HG03521 (cell line): ENCODE results near the gene ETF1.
"Not testable (repeated sequence)": the region's sequence is repeated elsewhere in the genome, so short reads cannot be mapped to it uniquely, and the experiment has no call there.

Experiments
- ATAC-seq: cut with Tn5 transposase; IDR thresholded peaks from one replicate; pipeline ENCODE4 v1.9.1; 2021; ENCODE audit warnings: mild to moderate bottlenecking, moderate library complexity; ENCODE audit not compliant: unreplicated experiment

Gene ETF1

GRCh38 chr5:138492560-138493045, 50.4 kb downstream of the ETF1 start:
- no peak for ATAC-seq

- peak; percentile 99 for ATAC-seq
Observed at GRCh38 chr5:138491669-138492559, 51.1 kb downstream of the ETF1 start.

GRCh38 chr5:138491284-138491648, 51.8 kb downstream of the ETF1 start:
- no peak for ATAC-seq

GRCh38 chr5:138490648-138491283, 52.3 kb downstream of the ETF1 start:
- no peak for ATAC-seq

DNA sequence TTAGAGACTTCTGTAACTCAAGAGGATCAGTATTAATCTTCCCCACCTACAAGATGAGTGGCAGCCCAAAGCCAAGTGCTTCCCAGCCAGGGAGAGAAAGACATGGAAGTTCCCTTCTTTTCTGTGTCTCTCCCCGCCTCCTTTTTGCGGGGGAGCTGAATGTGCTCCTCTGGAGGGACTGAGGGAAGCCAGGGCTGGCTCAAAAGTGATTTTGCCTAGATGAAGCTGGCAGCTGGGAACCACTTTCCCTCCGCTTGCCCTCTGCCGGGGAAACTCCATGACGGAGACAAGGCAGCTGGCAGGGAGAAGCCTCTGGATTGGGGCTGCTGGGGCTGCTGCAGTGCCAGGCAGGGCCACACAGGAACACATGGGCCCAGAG, 53.4 kb downstream of the ETF1 start:
- no peak for ATAC-seq

DNA sequence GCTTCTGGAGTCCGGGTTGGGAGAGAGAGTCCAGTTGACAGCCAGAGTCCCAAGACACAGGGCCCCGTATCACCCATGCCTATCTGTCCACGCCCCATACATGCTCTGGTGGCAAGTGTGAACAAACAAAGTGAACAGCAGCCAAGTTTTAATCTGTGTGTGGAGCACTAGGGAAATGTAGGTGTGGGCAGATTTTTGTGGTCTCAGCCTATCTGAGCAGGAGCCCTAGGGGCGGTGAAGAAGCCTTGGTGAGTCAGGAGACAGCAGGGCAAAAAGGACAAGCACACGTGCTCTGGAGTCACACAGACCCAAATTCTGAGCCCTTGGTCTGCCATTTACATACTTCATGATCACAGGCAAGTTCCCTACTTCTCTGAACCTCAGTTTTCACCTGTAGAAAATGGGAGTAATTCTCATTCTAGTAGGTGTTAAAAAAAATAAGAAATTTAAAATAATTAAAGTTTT, 54.5 kb downstream of the ETF1 start:
- no peak for ATAC-seq

DNA sequence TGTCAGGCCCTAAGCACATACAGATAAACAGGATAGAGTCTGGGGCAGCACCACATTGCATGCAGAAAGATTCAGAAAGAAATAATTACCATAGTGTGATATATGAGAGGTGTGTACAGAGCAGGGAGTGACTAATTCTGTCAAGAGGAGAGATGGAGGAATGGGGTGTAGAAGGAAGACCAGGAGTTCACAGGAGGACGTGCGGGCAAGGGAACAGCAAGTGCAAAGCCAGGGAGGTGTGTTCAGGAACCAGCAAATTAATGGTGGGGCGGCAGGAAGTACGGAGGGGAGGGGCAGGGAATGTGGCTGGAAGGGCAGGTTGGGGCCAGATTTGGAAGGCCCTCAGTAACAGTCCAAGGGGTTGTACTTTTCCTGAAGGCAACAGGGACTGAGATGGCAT, 60.4 kb downstream of the ETF1 start:
- ATAC-seq = no peak

DNA sequence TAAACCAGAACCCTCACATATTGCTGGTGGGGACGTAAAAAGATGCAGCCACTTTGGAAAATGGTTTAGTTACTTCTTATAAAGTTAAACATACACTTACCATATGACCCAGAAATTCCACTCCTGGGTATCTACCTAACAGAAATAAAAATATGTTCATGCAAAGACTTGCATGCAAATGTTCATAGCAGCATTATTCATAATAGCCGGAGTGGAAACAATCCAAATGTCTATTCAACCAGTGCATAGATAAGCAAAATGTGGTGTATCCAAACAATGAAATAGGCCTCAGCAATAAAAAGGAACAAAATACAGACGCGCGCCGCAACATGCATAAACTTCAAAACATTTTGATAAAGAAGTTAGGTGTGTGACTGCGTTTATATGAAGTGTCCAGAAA, 66.1 kb downstream of the ETF1 start:
- no peak for ATAC-seq

DNA sequence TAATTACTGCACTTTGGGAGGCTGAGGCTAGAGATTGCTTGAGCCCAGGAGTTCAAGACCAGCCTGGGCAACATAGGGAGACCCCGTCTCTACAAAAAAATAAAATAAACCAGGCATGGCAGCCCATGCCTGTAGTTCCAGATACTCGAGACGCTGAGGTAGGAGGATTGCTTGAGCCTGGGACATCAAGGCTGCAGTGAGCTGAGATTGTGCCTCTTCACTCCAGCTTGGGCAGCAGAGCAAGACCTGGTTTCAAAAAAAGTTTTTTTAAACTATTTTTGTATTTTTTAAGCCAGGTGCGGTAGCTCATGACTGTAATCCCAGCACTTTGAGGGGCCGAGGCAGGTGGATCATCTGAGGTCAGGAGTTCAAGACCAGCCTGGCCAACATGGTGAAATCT, 69.9 kb downstream of the ETF1 start:
- ATAC-seq = not testable (repeated sequence)

DNA sequence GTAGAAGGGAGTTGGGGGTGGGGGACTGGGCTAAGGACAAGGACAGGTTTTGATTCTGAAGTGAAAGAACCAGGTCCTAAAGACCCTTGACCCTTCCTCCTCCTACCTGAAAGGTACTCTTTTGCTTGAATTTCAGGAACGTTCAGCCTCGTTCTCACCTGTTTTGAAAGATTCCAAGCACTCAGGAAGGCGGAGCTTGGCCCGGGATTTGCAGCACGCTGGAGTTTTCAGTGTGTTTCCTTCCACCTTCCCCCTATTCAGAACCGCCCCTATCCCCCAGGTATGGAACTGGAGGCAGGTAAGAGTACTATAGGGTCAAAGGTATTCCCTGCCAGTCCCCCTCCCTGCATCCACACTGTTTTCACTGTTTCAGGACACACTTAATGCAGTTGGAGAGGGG, 70.7 kb downstream of the ETF1 start:
- no peak for ATAC-seq

- no peak for ATAC-seq
Observed at GRCh38 chr5:138471052-138471361, 72.0 kb downstream of the ETF1 start.

GRCh38 chr5:138470322-138471051, 72.5 kb downstream of the ETF1 start:
- ATAC-seq = no peak

DNA sequence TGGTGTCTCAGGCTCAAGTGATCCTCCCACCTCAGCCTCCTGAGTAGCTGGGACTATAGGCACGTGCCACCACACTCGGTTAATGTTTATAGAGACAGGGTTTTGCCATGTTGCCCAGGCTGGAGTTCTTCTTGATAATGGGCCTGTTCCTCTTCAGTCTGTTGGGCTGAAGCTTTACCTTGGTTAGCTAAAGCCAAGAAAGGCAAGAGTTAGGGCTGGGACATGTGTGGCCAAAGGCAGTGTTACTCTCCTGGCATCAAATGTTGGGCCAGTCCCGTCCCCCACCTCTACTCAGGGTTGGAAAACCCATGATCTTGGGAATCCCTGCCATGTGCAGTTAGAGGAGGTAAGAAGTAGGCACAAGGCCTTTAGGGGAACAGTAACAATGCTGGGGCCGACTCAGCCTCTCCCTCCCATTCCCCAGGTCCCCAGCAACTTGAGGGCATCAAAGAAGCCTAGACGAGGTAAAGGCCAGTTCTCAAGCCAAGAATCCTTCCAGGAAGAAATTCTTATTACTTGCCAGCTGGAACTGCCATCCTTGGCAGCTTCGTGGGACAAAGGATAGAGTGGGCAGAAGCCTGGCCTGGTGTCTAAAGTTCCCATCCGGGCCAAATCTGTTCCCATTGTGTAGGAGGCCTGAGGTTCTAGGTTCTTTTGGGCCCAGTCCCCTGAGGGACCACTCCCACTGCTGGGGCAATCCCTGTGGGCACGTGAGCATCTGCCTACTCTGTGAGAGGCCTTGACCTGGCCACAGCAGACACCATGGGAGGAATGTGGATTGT, 73.3 kb downstream of the ETF1 start:
- ATAC-seq = no peak

DNA sequence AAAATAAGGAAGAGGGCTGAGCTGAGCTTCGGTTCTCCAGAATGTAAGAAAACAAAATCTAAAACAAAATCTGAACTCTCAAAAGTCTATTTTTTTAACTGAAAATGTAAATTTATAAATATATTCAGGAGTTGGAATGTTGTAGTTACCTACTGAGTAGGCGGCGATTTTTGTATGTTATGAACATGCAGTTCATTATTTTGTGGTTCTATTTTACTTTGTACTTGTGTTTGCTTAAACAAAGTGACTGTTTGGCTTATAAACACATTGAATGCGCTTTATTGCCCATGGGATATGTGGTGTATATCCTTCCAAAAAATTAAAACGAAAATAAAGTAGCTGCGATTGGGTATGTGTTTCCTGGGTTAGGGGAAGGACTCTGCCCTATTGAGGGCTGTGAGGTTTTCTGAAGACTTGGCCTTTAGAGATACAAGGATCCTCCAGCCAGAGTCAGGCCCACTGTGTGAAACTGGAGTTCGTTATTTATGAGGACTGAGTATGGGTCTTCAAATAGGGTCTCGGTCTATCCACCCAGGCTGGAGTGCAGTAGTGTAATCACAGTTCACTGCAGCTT, 74.0 kb downstream of the ETF1 start:
- ATAC-seq = no peak

DNA sequence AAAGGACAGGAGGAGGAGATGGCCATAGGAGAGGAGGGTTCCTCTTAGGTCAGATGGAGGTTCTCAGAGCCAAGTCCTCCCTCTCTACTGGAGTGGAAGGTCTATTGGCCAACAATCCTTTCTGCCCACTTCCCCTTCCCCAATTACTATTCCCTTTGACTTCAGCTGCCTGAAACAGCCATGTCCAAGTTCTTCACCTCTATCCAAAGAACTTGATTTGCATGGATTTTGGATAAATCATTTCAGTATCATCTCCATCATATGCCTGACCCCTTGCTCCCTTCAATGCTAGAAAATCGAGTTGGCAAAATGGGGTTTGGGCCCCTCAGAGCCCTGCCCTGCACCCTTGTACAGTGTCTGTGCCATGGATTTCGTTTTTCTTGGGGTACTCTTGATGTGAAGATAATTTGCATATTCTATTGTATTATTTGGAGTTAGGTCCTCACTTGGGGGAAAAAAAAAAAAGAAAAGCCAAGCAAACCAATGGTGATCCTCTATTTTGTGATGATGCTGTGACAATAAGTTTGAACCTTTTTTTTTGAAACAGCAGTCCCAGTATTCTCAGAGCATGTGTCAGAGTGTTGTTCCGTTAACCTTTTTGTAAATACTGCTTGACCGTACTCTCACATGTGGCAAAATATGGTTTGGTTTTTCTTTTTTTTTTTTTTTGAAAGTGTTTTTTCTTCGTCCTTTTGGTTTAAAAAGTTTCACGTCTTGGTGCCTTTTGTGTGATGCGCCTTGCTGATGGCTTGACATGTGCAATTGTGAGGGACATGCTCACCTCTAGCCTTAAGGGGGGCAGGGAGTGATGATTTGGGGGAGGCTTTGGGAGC, 74.7 kb downstream of the ETF1 start:
- no peak for ATAC-seq

- no peak for ATAC-seq
Observed at GRCh38 chr5:138467711-138468132, 75.3 kb downstream of the ETF1 start.

- no peak for ATAC-seq
Observed at GRCh38 chr5:138466900-138467710, 75.9 kb downstream of the ETF1 start.

GRCh38 chr5:138466125-138466899, 76.7 kb downstream of the ETF1 start:
- no peak for ATAC-seq
